ENCODE data around the gene PTPN21.

PTPN21 gene

DNA sequence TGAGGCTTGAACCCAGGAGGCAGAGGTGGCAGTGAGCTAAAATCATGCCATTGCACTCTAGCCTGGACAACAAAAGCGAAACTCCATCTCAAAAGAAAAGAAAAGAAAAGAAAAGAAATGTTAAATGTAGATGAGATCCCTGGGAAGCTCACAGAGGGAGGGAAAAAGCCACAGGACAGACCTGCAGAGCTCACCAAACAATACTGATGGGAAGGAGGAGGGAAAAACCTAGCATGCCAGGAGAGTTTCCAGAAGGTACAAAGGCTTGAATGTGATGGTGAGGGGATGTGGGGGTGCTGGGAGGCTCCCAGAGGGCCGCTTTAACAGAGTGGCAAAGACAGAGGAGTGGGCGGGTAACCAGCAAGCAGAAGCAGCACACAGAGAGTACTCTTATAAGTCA lies 72.3 kb downstream of the PTPN21 start:
- Histone ChIP-seq H3K4me2 (no peak overlapping the region), H3K36me3 (ENCODE audit: insufficient read depth) (no peaks in the 10 kb centered on the region), H3K79me2 (ENCODE audit: insufficient read depth, low read depth) (no peaks in the 10 kb centered on the region), H3K27me3 (ENCODE audit: insufficient read depth, low read depth) (no peaks in the 10 kb centered on the region), H3K4me1 (ENCODE audit: low read depth, poor library complexity, severe bottlenecking) (no peaks in the 10 kb centered on the region), H3K27ac (no peak overlapping the region), H3K9ac (no peak overlapping the region), H2AFZ (ENCODE audit: low read depth) (no peak overlapping the region), H3K4me3 (IDR thresholded peaks at IDR 0.05; ENCODE audit: insufficient read depth, low read depth, low read length) (no peak overlapping the region), H4K20me1 (ENCODE audit: insufficient read depth) (no peaks in the 10 kb centered on the region)
- TF ChIP-seq, protein P1, sequence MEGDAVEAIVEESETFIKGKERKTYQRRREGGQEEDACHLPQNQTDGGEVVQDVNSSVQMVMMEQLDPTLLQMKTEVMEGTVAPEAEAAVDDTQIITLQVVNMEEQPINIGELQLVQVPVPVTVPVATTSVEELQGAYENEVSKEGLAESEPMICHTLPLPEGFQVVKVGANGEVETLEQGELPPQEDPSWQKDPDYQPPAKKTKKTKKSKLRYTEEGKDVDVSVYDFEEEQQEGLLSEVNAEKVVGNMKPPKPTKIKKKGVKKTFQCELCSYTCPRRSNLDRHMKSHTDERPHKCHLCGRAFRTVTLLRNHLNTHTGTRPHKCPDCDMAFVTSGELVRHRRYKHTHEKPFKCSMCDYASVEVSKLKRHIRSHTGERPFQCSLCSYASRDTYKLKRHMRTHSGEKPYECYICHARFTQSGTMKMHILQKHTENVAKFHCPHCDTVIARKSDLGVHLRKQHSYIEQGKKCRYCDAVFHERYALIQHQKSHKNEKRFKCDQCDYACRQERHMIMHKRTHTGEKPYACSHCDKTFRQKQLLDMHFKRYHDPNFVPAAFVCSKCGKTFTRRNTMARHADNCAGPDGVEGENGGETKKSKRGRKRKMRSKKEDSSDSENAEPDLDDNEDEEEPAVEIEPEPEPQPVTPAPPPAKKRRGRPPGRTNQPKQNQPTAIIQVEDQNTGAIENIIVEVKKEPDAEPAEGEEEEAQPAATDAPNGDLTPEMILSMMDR (conservative IDR thresholded peaks at IDR 0.05; ENCODE audit: low read depth, low read length), result no peak

DNA sequence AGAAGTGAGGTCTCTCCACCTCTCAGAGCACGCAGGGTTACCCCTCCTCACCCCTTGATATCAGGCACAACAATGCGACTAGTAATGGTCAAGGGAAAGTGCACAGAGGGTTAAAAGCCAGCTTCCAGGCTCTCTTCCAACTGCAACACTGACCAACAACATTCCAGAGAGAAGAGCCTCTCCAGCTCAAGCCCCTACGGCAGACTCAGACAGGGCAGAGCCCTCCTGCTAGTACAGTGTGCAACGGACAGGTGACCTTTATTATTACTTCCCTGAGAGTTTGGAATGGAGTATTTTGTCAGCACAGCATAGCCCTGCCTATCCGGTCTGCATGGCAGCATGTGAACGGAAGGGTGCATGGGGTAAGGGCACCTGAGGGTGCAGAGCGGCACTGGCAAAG lies 73.0 kb downstream of the PTPN21 start:
- no peak overlapping the region for H3K9ac ChIP-seq
- H3K36me3 ChIP-seq (ENCODE audit: insufficient read depth), result no peaks in the 10 kb centered on the region
- no peak overlapping the region for H3K4me2 ChIP-seq
- TF ChIP-seq, protein P1 (conservative IDR thresholded peaks at IDR 0.05; ENCODE audit: low read depth, low read length), result no peak
- H2AFZ ChIP-seq (ENCODE audit: low read depth), result no peak overlapping the region
- H3K27me3 ChIP-seq (ENCODE audit: insufficient read depth, low read depth), result no peaks in the 10 kb centered on the region
- no peak overlapping the region for H3K27ac ChIP-seq
- H4K20me1 ChIP-seq (ENCODE audit: insufficient read depth), result no peaks in the 10 kb centered on the region
- H3K4me3 ChIP-seq (IDR thresholded peaks at IDR 0.05; ENCODE audit: insufficient read depth, low read depth, low read length), result no peak overlapping the region
- H3K4me1 ChIP-seq (ENCODE audit: low read depth, poor library complexity, severe bottlenecking), result no peaks in the 10 kb centered on the region
- no peaks in the 10 kb centered on the region for H3K79me2 ChIP-seq (ENCODE audit: insufficient read depth, low read depth)

DNA sequence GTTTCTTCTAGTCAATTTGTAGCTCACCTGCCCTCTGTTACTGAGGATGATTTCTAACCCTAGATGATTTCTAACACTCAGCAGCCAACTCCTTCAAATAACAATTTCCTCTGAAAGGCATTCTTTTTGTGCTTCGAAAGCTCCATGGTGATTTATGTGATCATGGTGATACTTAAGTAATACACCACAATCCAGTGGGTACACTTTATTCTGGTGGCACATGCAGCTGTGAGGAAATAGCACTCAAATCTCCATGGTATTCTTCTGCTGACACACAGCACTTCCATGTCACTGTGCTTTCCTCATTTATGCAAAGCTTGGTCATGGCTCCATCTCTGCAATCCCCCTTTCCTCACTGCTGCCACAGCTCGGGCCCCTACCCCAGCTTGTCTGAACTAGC lies 73.7 kb downstream of the PTPN21 start:
- H3K9ac ChIP-seq, result no peak overlapping the region
- H3K4me3 ChIP-seq (IDR thresholded peaks at IDR 0.05; ENCODE audit: insufficient read depth, low read depth, low read length), result no peak overlapping the region
- no peaks in the 10 kb centered on the region for H3K36me3 ChIP-seq (ENCODE audit: insufficient read depth)
- no peaks in the 10 kb centered on the region for H3K27me3 ChIP-seq (ENCODE audit: insufficient read depth, low read depth)
- TF ChIP-seq, protein P1 (conservative IDR thresholded peaks at IDR 0.05; ENCODE audit: low read depth, low read length), result no peak
- H3K79me2 ChIP-seq (ENCODE audit: insufficient read depth, low read depth), result no peaks in the 10 kb centered on the region
- no peak overlapping the region for H3K4me2 ChIP-seq
- no peaks in the 10 kb centered on the region for H4K20me1 ChIP-seq (ENCODE audit: insufficient read depth)
- H3K27ac ChIP-seq, result no peak overlapping the region
- no peak overlapping the region for H2AFZ ChIP-seq (ENCODE audit: low read depth)
- H3K4me1 ChIP-seq (ENCODE audit: low read depth, poor library complexity, severe bottlenecking), result no peaks in the 10 kb centered on the region

DNA sequence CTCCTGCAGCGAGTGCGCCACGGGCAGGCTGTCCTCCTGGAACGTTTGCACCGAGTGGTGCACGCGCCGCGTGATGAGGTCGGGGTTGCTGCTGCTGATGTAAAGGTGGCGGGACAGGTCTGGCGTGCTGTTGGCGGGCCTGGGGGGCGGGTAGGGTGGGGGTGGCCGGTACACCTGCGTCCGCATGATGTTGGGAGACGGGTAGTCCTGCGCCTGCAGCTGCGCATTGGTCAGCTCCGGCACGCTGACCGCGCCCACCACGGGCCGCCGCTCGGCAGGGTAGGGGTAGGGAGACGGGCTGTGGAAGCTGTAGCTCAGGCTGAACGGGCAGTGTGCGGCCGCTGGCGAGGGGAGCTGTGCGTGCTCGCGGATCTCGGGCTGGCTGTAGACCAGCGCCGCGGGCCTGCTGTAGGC lies 75.2 kb downstream of the PTPN21 start:
- H2AFZ ChIP-seq (ENCODE audit: low read depth), result no peak overlapping the region
- no peaks in the 10 kb centered on the region for H3K4me1 ChIP-seq (ENCODE audit: low read depth, poor library complexity, severe bottlenecking)
- no peak overlapping the region for H3K4me2 ChIP-seq
- no peaks in the 10 kb centered on the region for H3K36me3 ChIP-seq (ENCODE audit: insufficient read depth)
- H3K4me3 ChIP-seq (IDR thresholded peaks at IDR 0.05; ENCODE audit: insufficient read depth, low read depth, low read length), result no peak overlapping the region
- no peak overlapping the region for H3K27ac ChIP-seq
- no peaks in the 10 kb centered on the region for H3K79me2 ChIP-seq (ENCODE audit: insufficient read depth, low read depth)
- TF ChIP-seq, protein P1 (conservative IDR thresholded peaks at IDR 0.05; ENCODE audit: low read depth, low read length), result no peak
- no peaks in the 10 kb centered on the region for H4K20me1 ChIP-seq (ENCODE audit: insufficient read depth)
- H3K9ac ChIP-seq, result no peak overlapping the region
- H3K27me3 ChIP-seq (ENCODE audit: insufficient read depth, low read depth), result no peaks in the 10 kb centered on the region
